Stimulated activated CD4-positive, alpha-beta T cell treated with anti-CD3 and anti-CD28 coated beads, Interleukin-15, amount 100 ng/mL, for 1 hour (primary cell): Measurements from ENCODE around the gene CDX4.
"Not testable (repeated sequence)": the region's sequence is repeated elsewhere in the genome, so short reads cannot be mapped to it uniquely, and the experiment has no call there.

ENCODE experiments used
- DNase-seq, 2 donors: peaks; one replicate each; pipeline ENCODE4 v3.0.0-alpha.2; 2020; ENCODE audit warnings: low read depth in 1 of 2, low spot score in 1 of 2

The CDX4 gene, protein sequence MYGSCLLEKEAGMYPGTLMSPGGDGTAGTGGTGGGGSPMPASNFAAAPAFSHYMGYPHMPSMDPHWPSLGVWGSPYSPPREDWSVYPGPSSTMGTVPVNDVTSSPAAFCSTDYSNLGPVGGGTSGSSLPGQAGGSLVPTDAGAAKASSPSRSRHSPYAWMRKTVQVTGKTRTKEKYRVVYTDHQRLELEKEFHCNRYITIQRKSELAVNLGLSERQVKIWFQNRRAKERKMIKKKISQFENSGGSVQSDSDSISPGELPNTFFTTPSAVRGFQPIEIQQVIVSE

DNA sequence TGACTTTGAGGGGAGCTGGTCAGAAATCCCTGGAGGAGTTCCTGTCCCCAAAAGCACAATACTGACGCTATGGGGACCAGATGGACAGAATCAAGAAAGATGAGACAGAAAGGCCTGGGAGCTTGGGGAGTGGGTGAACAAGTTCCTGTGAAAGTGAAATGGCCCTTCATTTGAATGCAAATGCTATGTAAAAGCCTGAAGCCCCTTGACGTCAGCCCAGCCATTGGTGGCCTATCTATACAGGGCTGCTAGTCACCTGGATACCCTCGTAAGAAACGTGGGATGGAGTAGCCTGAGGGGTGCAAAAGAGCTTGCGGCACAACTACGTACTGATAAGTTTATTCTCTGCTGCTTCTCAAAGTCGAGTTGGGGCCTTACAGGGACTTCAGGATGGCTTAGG, at the start of gene CDX4:
Gene CDX4, plus strand, starts transcription at position 223 of the 400 bp plus-strand sequence. CDS start 201 bp downstream, outside the sequence.
- DNase-seq: no peak

DNA sequence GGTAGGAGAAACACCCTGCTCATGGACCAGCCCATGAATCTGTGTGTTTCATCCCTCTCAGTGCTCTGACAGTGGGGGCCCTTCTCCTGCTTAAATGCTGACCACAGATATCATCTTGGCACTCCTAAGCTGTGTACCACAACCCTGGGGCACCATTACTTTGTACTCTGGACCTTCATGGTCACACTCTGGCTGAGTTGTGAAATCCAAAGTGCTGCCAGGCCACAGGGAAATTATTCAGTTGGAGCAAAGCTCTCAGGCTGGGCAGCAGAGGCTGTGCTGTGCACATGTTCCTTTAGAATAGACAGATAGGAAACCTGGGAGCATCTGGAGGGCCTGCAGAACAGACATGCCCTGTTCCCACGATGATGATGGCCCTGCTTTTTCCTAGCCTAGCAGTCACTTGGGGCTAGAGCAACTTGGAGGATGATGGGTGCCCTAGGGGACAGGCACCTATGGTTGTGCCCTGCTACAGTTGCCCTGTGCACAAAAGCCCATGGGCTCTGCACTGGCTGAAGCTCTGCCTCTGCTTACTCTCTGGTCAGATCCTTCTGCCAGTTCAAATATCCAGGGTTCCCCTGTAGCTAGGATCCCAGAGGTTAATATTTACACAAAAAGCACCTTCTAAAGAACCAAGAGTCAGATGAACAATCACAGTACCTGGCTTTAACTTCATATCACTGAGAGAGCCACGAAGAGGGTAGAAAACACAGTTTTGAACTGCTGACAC, 48.5 kb upstream of the CDX4 start:
- DNase-seq: no peak

DNA sequence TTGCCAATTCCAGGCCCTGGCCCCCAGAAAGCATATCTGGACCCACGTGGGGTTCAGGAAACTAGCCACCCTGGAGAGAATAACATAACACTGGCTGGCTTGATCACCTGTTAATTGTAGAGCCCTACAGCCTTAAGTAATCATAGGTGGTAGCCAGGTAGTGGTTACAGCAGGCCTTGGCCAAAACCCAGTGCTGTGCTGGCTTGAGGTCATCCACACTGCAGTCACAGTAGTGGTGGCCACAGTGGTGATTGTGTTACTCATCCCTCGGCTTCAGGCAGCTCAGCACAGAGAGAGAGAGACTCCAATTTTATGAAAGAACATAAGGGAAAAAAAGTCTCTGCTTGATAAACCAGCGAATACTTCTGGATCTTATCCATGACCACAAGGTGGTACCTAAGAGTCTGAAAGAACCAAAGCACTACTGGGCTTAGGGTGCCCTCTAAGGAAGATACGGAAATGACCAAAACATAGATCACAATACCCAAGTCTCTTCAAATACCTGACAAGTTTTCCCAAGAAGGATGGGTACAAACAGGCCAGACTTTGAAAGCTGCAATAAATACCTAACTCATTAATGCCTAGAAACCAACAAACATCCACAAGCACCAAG, 46.6 kb upstream of the CDX4 start:
- no peak for DNase-seq

DNA sequence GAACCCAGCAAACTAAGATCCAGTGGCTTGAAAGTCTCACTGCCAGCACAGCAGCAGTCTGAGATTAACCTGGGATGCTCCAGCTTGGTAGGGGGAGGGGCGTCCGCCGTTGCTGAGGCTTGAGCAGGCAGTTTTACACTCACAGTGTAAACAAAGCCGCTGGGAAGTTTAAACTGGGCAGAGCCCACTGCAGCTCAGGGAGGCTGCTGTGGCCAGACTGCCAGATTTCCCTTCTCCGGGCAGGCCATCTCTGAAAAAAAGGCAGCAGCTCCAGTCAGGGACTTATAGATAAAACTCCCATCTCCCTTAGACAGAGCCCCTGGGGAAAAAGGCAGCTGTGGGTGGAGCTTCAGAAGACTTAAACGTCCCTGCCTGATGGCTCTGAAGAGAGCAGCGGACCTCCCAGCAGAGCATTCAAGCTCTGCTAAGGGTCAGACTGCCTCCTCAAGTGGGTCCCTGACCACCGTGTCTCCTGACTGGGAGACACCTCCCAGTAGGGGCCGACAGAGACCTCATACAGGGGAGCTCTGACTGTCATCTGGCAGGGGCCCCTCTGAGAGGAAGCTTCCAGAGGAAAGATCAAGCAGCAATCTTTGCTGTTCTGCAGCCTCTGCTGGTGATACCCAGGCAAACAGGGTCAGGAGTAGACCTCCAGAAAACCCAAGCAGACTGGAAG, 45.1 kb upstream of the CDX4 start:
- DNase-seq: no peak

DNA sequence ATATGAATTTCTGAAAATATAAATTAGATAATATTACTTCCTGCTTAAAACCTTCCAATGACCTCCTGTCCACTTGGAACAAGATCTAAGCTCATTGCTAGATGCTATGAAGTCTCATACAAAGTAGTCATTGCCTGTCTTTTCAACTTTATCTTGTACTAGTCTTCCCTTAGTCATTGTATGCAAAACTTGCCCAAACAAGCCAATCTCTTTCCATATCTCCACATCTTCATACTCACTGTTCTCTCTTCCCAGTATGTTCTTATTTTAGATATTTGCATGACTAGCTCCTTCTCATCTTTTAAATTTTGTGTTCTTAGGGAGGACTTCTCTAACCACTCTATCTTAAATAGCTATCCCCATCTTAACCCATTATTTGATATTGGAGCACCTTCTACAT, 33.9 kb upstream of the CDX4 start:
- no peak for DNase-seq

DNA sequence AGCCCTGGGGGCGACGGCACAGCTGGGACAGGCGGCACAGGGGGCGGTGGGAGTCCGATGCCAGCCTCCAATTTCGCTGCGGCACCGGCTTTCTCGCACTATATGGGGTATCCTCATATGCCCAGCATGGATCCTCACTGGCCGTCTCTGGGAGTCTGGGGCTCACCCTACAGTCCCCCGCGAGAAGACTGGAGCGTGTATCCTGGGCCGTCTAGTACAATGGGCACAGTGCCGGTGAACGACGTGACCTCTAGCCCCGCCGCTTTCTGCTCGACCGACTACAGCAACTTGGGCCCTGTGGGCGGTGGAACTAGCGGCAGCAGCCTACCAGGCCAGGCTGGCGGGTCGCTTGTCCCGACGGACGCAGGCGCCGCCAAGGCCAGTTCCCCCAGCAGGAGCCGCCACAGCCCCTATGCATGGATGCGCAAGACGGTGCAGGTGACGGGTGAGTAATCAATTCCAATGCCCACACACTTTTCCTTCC, 500 bp downstream of the CDX4 start:
- DNase-seq: no peak

DNA sequence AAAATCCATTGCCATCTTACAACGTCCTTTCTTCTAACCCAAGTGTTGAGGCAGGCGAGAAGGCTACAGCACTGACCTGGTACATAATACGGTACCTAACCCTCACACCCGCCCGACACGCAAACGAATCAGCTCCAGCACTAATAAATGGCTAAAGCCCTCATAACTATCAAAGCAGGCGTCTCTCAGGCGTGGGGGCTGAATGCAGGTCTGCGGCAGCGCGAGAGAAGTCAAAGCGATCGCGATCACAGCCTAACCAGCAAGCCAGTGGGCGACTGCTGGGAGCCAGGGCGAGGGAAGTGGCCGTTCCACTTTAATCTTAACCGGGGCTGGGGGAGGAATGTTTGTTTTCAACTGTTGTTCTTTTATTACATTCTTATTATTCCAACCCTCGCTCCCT, 1.5 kb downstream of the CDX4 start:
- DNase-seq: no peak

DNA sequence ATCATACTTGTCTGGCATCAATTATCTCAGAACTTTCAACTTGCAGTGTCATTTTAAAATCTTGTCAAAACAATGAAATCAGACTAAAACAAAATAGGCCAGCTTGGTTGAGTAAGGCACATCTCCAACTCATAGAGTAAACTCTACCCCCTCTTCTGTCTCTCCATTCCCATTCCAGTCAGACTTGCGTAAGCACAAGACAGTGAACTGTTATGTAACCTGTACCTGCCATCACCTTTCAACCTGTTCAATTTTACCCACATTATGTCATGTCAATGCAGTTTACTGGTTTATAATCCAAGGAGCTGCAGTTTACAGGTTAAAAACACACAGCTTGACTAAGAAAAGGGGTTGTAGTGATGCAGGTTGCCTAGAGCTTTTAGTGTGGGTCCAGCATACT, 8.3 kb downstream of the CDX4 start:
- no peak for DNase-seq

DNA sequence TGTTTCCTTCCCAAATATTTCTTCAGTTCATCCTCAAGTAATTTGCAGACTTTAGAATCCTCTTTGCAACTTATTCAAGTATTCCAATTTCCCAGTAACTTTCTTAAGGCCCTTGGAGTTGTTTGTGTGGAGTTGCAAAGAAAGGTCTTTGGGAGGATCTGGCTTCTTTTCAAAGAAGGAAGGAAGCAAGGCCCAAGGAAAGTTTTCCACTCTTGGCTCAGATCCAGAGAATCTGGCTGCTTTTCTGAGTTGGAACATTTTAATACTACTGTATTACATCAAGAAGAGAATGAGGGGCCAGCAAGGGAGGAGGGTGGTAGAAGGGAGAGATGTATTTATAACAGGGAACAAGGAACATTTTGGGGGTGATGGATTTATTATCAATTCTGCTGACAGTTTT, 10.5 kb downstream of the CDX4 start:
- no peak for DNase-seq

DNA sequence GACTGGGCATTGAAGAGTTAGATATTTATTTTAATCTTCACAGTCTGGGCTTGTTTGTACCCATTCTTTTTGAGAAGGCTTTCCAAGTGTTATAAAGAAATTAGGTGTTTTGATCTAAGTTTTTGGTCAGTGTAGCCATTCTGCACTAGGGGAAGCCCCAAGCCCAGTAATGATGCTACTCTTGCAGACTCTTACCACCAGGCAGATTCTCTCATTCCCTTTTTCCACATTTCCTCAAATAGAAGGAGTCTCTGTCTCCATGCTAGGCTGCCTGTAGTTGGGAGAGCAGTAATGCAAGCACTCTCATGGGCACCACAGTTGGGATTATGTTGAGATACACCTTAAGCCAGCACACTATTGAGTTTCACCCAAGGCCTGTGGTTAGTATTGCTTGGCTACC, 21.5 kb downstream of the CDX4 start:
- DNase-seq: no peak

DNA sequence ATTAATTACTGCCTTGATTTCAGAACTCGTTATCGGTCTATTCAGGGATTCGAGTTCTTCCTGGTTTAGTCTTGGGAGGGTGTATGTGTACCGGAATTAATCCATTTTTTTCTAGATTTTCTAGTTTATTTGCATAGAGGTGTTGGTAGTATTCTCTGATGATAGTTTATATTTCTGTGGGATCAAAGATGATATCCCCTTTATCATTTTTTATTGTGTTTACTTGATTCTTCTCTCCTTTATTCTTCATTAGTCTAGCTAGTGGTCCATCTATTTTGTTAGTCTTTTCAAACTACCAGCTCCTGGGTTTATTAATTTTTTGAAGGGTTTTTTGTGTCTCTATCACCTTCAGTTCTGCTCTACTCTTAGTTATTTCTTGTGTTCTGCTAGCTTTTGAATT, 32.1 kb downstream of the CDX4 start:
- no peak for DNase-seq

DNA sequence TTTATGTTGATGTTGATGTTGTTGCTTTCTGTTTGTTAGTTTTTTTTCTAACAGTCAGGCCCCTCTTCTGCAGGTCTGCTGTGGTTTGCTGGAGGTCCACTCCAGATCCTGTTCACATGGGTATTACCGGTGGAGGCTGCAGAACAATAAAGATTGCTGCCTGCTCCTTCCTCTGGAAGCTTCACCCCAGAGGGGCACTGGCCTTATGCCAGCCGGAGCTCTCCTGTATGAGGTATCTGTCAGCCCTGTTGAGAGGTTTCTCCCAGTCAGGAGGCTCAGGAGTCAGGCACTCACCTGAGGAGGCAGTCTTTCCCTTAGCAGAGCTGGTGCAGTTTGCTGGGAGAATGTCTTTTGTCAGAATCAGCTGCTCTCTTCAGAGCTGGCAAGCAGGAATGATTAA, 34.7 kb downstream of the CDX4 start:
- no peak for DNase-seq

DNA sequence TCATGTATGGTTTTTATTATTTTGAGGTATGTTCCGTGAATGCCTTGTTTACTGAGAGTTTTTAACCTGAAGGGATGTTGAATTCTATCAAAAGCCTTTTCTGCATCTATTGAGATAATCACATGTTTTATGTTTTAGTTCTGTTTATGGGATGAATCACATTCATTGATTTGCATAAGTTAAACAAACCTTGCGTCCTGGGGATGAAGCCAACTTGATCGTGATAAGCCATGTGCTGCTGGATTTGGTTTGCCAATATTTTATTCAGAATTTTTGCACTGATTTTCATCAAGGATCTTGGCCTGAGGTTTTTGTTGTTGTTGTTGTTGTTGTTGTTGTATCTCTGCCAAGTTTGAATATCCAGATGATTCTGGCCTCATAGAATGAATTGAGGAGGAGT, 43.8 kb downstream of the CDX4 start:
- no peak for DNase-seq

DNA sequence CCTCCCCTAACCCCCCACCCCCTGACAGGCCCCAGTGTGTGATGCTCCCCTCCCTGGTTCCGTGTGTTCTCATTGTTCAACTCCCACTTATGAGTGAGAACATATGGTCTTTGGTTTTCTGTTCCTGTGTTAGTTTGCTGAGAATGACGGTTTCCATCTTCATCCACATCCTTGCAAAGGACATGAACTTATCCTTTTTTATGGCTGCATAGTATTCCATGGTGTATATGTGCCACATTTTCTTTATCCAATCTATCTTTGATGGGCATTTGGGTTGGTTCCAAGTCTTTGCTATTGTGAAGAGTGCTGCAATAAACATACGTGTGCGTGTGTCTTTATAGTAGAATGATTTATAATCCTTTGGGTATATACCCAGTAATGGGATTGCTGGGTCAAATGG, 45.3 kb downstream of the CDX4 start:
- not testable (repeated sequence) for DNase-seq
